CD14-positive monocyte (primary cell): ENCODE data around the gene NTNG2. TPM values are rescaled to one million over a fixed set of nuclear protein-coding genes. Genes with fewer than 3 reads are reported as not detected.

Source experiments
- DNase-seq, 3 donors: peaks; one replicate each; pipeline ENCODE4 v3.0.0-alpha.2; 2011 to 2022
- H2AFZ ChIP-seq: 2 replicates; pipeline ENCODE4 v1.6.0; 2012; ENCODE audit warnings: mild to moderate bottlenecking, low read depth, low read length, inconsistent platforms; ENCODE audit not compliant: insufficient read depth, poor library complexity, severe bottlenecking
- H3K27ac ChIP-seq, 2 donors: 1 replicate in 1 of 2; 2 replicates in 1 of 2; pipeline ENCODE4 v1.5.1; 2012 to 2013; ENCODE audit warnings: low read length in 2 of 2, control low read depth in 1 of 2, inconsistent platforms in 1 of 2, low read depth in 1 of 2, mild to moderate bottlenecking in 1 of 2
- H3K27me3 ChIP-seq, 2 donors: one replicate each; pipeline versions ENCODE4 v1.6.0 to v1.6.1; 2011 to 2013; ENCODE audit warnings: low read length in 2 of 2; ENCODE audit not compliant: control insufficient read depth in 2 of 2, insufficient read depth in 2 of 2
- H3K36me3 ChIP-seq, 2 donors: replicated peaks in 1 of 2; 1 replicate in 1 of 2; 2 replicates in 1 of 2; pipeline versions ENCODE4 v1.5.1 to v1.6.1; 2012 to 2013; ENCODE audit warnings: low read length in 2 of 2, control low read depth in 1 of 2, inconsistent platforms in 1 of 2, mild to moderate bottlenecking in 1 of 2; ENCODE audit not compliant: insufficient read depth in 2 of 2, control insufficient read depth in 1 of 2
- H3K4me1 ChIP-seq, 2 donors: 1 replicate in 1 of 2; 2 replicates in 1 of 2; pipeline versions ENCODE4 v1.5.1 to v1.6.1; 2012 to 2013; ENCODE audit warnings: low read length in 2 of 2, control low read depth in 1 of 2, inconsistent platforms in 1 of 2, mild to moderate bottlenecking in 1 of 2, moderate library complexity in 1 of 2; ENCODE audit not compliant: insufficient read depth in 2 of 2, control insufficient read depth in 1 of 2
- H3K4me2 ChIP-seq: replicated peaks from 2 replicates; pipeline ENCODE3; 2012; ENCODE audit warnings: low read length, moderate library complexity, mild to moderate bottlenecking; ENCODE audit not compliant: poor library complexity, severe bottlenecking; ENCODE audit errors: extremely low read depth
- H3K4me3 ChIP-seq, 3 experiments: fragments of 200-600 bp in 1 of 3; sonication (generic) in 1 of 3; replicated peaks in 1 of 3; 1 replicate in 2 of 3; 2 replicates in 1 of 3; pipeline ENCODE4 v1.5.1; 2011 to 2013; ENCODE audit warnings: low read length in 3 of 3, mild to moderate bottlenecking in 3 of 3, control low read depth in 2 of 3, low read depth in 2 of 3, inconsistent platforms in 1 of 3, moderate library complexity in 1 of 3
- H3K79me2 ChIP-seq: 2 replicates; pipeline ENCODE4 v1.6.0; 2012; ENCODE audit warnings: mild to moderate bottlenecking, control low read depth, inconsistent platforms, low read length, moderate library complexity; ENCODE audit not compliant: insufficient read depth
- H3K9ac ChIP-seq: 2 replicates; pipeline ENCODE4 v1.6.0; 2017; ENCODE audit warnings: low read length, mild to moderate bottlenecking; ENCODE audit not compliant: insufficient read depth, poor library complexity, severe bottlenecking
- H3K9me3 ChIP-seq, 2 donors: replicated peaks in 1 of 2; 1 replicate in 1 of 2; 2 replicates in 1 of 2; pipeline versions ENCODE4 v1.5.1 to v1.6.1; 2012 to 2013; ENCODE audit warnings: low read length in 2 of 2, control low read depth in 1 of 2; ENCODE audit not compliant: control insufficient read depth in 1 of 2, insufficient read depth in 1 of 2
- H4K20me1 ChIP-seq: 2 replicates; pipeline ENCODE4 v1.6.0; 2012; ENCODE audit warnings: mild to moderate bottlenecking, low read length, control low read depth, moderate library complexity; ENCODE audit not compliant: insufficient read depth
- H3K27ac Mint-ChIP-seq, 7 donors: one replicate each; pipeline ENCODE4 v1.8.0; 2020; ENCODE audit warnings: mild to moderate bottlenecking in 7 of 7, mixed read lengths in 7 of 7, moderate library complexity in 6 of 7, inconsistent platforms in 2 of 7
- H3K27me3 Mint-ChIP-seq, 3 donors: one replicate each; pipeline ENCODE4 v1.8.0; 2021 to 2022; ENCODE audit warnings: low read depth in 3 of 3, mild to moderate bottlenecking in 3 of 3, mixed read lengths in 3 of 3, moderate library complexity in 3 of 3, inconsistent platforms in 1 of 3
- H3K36me3 Mint-ChIP-seq, 2 donors: one replicate each; pipeline ENCODE4 v1.8.0; 2020; ENCODE audit warnings: mixed read lengths in 2 of 2, inconsistent platforms in 1 of 2, mild to moderate bottlenecking in 1 of 2
- H3K4me1 Mint-ChIP-seq: one replicate; pipeline ENCODE4 v1.8.0; 2020; ENCODE audit warnings: mild to moderate bottlenecking, mixed read lengths
- H3K4me3 Mint-ChIP-seq, 2 donors: one replicate each; pipeline ENCODE4 v1.8.0; 2020; ENCODE audit warnings: mild to moderate bottlenecking in 2 of 2, mixed read lengths in 2 of 2, moderate library complexity in 1 of 2
- H3K9me3 Mint-ChIP-seq, 7 donors: one replicate each; pipeline ENCODE4 v1.8.0; 2020 to 2022; ENCODE audit warnings: mixed read lengths in 7 of 7, mild to moderate bottlenecking in 6 of 7, moderate library complexity in 6 of 7, inconsistent platforms in 2 of 7
- CTCF ChIP-seq: fragments of 200-600 bp; IDR thresholded peaks from one replicate; pipeline ENCODE4 v1.8.0; 2022; ENCODE audit warnings: antibody characterized with exemption, mild to moderate bottlenecking
- WGBS: methylation state at CpG from one replicate; pipeline ENCODE4 v1.1.5; 2013; ENCODE audit warnings: missing lambda C conversion rate; ENCODE audit not compliant: insufficient coverage; 5-methylcytosine and 5-hydroxymethylcytosine counted together
- intact Hi-C, 2 donors: fragments of 100-400 bp; cut with micrococcal nuclease; formaldehyde crosslinking; loops; one replicate each; pipeline versions ENCODE4 v1.15.0 to v1.15.1; 2023
- polyA plus RNA-seq, 3 donors: library from polyadenylated mRNA; depleted of rRNA in 1 of 3; unstranded in 2 of 3; stranded (reverse) in 1 of 3; fragments of 300-500 nt in 2 of 3; fragments of >200 nt in 1 of 3; fragmentation: Illumina TruSeq in 2 of 3; gene quantifications; 1 replicate in 2 of 3; 2 replicates in 1 of 3; pipeline ENCODE4 v1.2.3, GENCODE V29; 2012 to 2021

NTNG2 gene
- polyA plus RNA-seq, 3 donors, result 2.1 to 10.0 (median 5.0) TPM

DNA sequence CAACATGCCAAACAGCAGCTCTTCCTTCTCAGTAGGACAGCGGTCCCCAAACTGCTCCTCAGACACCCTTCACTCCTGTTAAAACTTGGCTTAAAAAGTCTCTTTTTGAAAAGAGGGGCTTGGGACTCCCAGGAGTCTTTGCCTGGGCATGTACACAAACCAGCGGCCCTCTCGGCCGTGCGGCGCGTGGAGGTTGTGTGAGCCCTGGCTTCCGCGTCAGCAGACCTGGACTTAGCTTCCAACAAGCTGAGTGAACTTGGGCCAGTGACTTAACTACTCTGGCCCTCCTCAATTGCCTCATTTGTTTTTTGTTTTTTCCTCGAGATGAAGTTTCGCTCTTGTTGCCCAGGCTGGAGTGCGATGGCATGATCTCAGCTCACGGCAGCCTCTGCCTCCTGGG lies 15.3 kb upstream of the NTNG2 start:
- peaks cover 2 to 5% of the 10 kb centered on the region in 2 donors for H3K4me1 ChIP-seq
- H3K4me3 Mint-ChIP-seq, result no peak overlapping the region
- no peak overlapping the region for H3K9ac ChIP-seq
- TF ChIP-seq CTCF, result no peak
- intact Hi-C loops, result no loop called here
- no peaks in the 10 kb centered on the region for H3K79me2 ChIP-seq
- H3K4me1 Mint-ChIP-seq, result peaks cover 5% of the 10 kb centered on the region
- no peak overlapping the region for H3K4me2 ChIP-seq
- no peaks in the 10 kb centered on the region for H3K36me3 ChIP-seq
- no peak overlapping the region for H3K27ac ChIP-seq
- peaks cover 0 to 4% (median 0%) of the 10 kb centered on the region in 7 donors for H3K9me3 Mint-ChIP-seq
- no peaks in the 10 kb centered on the region for H3K36me3 Mint-ChIP-seq
- no peaks in the 10 kb centered on the region for H4K20me1 ChIP-seq
- WGBS, result 96% methylated on average over 12 of the region's 13 CpGs
- H3K9me3 ChIP-seq, result no peaks in the 10 kb centered on the region
- no peak for DNase-seq
- H3K27me3 Mint-ChIP-seq, result peaks cover 24 to 38% (median 33%) of the 10 kb centered on the region in 3 donors
- H3K4me3 ChIP-seq, result no peak overlapping the region
- H2AFZ ChIP-seq, result no peak overlapping the region
- peaks cover 0 to 12% of the 10 kb centered on the region in 2 donors for H3K27me3 ChIP-seq
- H3K27ac Mint-ChIP-seq, result peak overlapping the region in 1 of 7 donors; percentile 77

- no peak for DNase-seq
- Histone ChIP-seq H3K4me2 (no peak overlapping the region), H3K9ac (no peak overlapping the region), H3K27me3 (peaks cover 0 to 4% of the 10 kb centered on the region in 2 donors), H3K79me2 (no peaks in the 10 kb centered on the region), H4K20me1 (no peaks in the 10 kb centered on the region), H2AFZ (no peak overlapping the region), H3K4me1 (no peaks in the 10 kb centered on the region), H3K4me3 (no peak overlapping the region), H3K27ac (no peak overlapping the region), H3K9me3 (no peaks in the 10 kb centered on the region), H3K36me3 (no peaks in the 10 kb centered on the region)
- Mint-ChIP-seq H3K4me3 (no peak overlapping the region), H3K9me3 (peaks cover 0 to 2% (median 0%) of the 10 kb centered on the region in 7 donors), H3K4me1 (no peaks in the 10 kb centered on the region), H3K27me3 (peaks cover 20 to 31% (median 25%) of the 10 kb centered on the region in 3 donors), H3K36me3 (no peaks in the 10 kb centered on the region), H3K27ac (no peak overlapping the region)
- WGBS, result 57% methylated on average over 2 of the region's 4 CpGs
- intact Hi-C loops, result no loop called here
- no peak for TF ChIP-seq CTCF
Measured at GRCh38 chr9:132147331-132147730, 14.5 kb upstream of the NTNG2 start.
